ENCODE data around the gene UBAC2.

DNA sequence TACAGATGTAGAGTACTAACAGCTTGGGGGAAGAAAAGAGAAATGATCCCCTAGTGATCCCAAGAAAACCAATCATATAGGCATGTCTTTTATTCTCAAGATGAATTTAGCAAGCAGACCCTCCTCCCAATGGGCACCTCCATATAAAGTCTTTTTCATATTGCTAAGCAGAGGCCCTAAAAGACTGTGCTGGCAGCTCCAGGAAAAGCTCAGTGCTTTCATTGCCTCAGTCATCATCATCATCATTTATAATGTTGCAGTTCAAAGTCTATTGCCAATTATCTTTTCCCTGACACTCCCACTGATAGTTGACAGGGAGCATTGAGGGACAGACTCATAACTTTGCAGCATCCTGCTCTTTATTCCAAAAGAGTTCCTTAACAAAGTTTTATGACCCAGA is 93.5 kb downstream of the UBAC2 start:
- TF ChIP-seq, protein P1, sequence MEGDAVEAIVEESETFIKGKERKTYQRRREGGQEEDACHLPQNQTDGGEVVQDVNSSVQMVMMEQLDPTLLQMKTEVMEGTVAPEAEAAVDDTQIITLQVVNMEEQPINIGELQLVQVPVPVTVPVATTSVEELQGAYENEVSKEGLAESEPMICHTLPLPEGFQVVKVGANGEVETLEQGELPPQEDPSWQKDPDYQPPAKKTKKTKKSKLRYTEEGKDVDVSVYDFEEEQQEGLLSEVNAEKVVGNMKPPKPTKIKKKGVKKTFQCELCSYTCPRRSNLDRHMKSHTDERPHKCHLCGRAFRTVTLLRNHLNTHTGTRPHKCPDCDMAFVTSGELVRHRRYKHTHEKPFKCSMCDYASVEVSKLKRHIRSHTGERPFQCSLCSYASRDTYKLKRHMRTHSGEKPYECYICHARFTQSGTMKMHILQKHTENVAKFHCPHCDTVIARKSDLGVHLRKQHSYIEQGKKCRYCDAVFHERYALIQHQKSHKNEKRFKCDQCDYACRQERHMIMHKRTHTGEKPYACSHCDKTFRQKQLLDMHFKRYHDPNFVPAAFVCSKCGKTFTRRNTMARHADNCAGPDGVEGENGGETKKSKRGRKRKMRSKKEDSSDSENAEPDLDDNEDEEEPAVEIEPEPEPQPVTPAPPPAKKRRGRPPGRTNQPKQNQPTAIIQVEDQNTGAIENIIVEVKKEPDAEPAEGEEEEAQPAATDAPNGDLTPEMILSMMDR (IDR thresholded peaks at IDR 0.05): no peak
- no peak for TF ChIP-seq POLR2A (IDR thresholded peaks at IDR 0.05)

All from uterus (tissue), 2 donors.